HG03439 (cell line): ENCODE results near the gene CD46.

Experiments used
- ATAC-seq: cut with Tn5 transposase; IDR thresholded peaks from one replicate; pipeline ENCODE4 v1.9.1; 2021; ENCODE audit warnings: mild to moderate bottlenecking, moderate library complexity; ENCODE audit not compliant: unreplicated experiment

The CD46 gene

DNA sequence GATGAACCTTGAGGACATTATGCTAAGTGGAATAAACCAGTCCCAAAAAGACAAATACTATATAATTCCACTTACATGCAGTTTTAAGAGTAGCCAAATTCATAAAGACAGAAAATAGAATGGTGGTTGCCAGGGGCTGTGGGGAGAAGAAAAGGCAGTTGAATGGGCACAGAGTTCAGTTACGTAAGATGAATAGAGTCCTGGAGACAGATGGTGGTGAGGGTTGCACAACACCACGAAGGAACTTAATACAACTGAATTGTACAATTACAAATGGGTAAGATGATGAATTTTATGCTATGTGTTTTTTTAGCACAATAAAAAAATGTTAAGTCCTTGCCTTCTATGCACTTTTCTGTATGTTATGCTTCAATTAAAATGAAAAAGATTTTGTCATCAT lies 92.5 kb downstream of the CD46 start:
- ATAC-seq = no peak
